ENCODE measurements around the gene ULK1. TPM values are rescaled to one million over a fixed set of nuclear protein-coding genes. Genes with fewer than 3 reads are reported as not detected.

Gene ULK1
- total RNA-seq, 4 donors from 2014 or later, result 27.9 to 81.2 (median 48.6) TPM

GRCh38 chr12:131963381-131963780, 69.0 kb downstream of the ULK1 start:
- no peak overlapping the region for H3K4me3 ChIP-seq
- H3K27me3 ChIP-seq, result no peaks in the 10 kb centered on the region
- intact Hi-C loops (cut with DNase I; ENCODE audit: low total_unique reads), result no loop called here
- H3K36me3 ChIP-seq, result no peaks in the 10 kb centered on the region
- H3K9me3 ChIP-seq, result no peaks in the 10 kb centered on the region
- H3K27ac ChIP-seq, result no peak overlapping the region
- ATAC-seq (no peak), DNase-seq (no peak)
- peaks cover 27 to 29% of the 10 kb centered on the region in 2 donors for H3K4me1 ChIP-seq
- in situ Hi-C loops (cut with MboI; ENCODE audit: low sequenced_read_pairs in 4 of 4), result no loop called here
- no peak for TF ChIP-seq POLR2A (IDR thresholded peaks at IDR 0.05)
- no peak for TF ChIP-seq CTCF (IDR thresholded peaks at IDR 0.05 in 4 of 5, conservative IDR thresholded peaks at IDR 0.05 in 1 of 5)

- TF ChIP-seq POLR2A (IDR thresholded peaks at IDR 0.05), result no peak
- no peak for TF ChIP-seq CTCF (IDR thresholded peaks at IDR 0.05 in 4 of 5, conservative IDR thresholded peaks at IDR 0.05 in 1 of 5)
- ATAC-seq (no peak), DNase-seq (no peak)
- no peaks in the 10 kb centered on the region for H3K9me3 ChIP-seq
- H3K4me1 ChIP-seq, result peaks cover 13 to 16% of the 10 kb centered on the region in 2 donors
- H3K36me3 ChIP-seq, result no peaks in the 10 kb centered on the region
- intact Hi-C loops (cut with DNase I; ENCODE audit: low total_unique reads), result no loop called here
- H3K4me3 ChIP-seq, result no peak overlapping the region
- no peaks in the 10 kb centered on the region for H3K27me3 ChIP-seq
- no peak overlapping the region for H3K27ac ChIP-seq
- in situ Hi-C loops (cut with MboI; ENCODE audit: low sequenced_read_pairs in 4 of 4), result no loop called here
Measured at GRCh38 chr12:131965073-131965472, 70.7 kb downstream of the ULK1 start.

GRCh38 chr12:131971226-131971625, 76.8 kb downstream of the ULK1 start:
- in situ Hi-C loops (cut with MboI; ENCODE audit: low sequenced_read_pairs in 4 of 4) (no loop called here), intact Hi-C loops (cut with DNase I; ENCODE audit: low total_unique reads) (no loop called here)
- no peak overlapping the region for H3K27ac ChIP-seq
- no peaks in the 10 kb centered on the region for H3K36me3 ChIP-seq
- H3K4me1 ChIP-seq, result peaks cover 15 to 17% of the 10 kb centered on the region in 2 donors
- no peak for TF ChIP-seq POLR2A (IDR thresholded peaks at IDR 0.05)
- no peaks in the 10 kb centered on the region for H3K27me3 ChIP-seq
- no peaks in the 10 kb centered on the region for H3K9me3 ChIP-seq
- DNase-seq (no peak), ATAC-seq (no peak)
- H3K4me3 ChIP-seq, result no peak overlapping the region

Other genes starting within 250 kb of the ULK1 start
- gene SFSWAP, start 183.5 kb upstream of the ULK1 start, total RNA-seq, result 10 to 100 TPM; 18.0 to 29.7 (median 25.4) TPM
- 1 to 10 TPM in 2 of 4 donors, under 1 TPM in 1, not detected in 1; 0.75 to 1.6 (median 1.4) TPM for gene MMP17, start 66.2 kb upstream of the ULK1 start, total RNA-seq
- 10 to 100 TPM; 10.4 to 29.0 (median 12.2) TPM for gene PUS1, start 34.7 kb downstream of the ULK1 start, total RNA-seq
- 10 to 100 TPM; 11.9 to 17.4 (median 15.0) TPM for gene EP400, start 55.3 kb downstream of the ULK1 start, total RNA-seq
- 1 to 10 TPM; 5.8 to 7.8 (median 6.5) TPM for gene DDX51, start 249.7 kb downstream of the ULK1 start, total RNA-seq
- gene NOC4L, start 249.8 kb downstream of the ULK1 start, total RNA-seq, result 10 to 100 TPM; 11.1 to 24.0 (median 21.2) TPM